C1 segment of cervical spinal cord (tissue), 14 donors: ENCODE results near the gene RMDN2.

Experiments used
- DNase-seq, 14 donors: peaks; one replicate each; lab custom pipeline; 2025; lab: John Stamatoyannopoulos, UW

The RMDN2 gene, protein sequence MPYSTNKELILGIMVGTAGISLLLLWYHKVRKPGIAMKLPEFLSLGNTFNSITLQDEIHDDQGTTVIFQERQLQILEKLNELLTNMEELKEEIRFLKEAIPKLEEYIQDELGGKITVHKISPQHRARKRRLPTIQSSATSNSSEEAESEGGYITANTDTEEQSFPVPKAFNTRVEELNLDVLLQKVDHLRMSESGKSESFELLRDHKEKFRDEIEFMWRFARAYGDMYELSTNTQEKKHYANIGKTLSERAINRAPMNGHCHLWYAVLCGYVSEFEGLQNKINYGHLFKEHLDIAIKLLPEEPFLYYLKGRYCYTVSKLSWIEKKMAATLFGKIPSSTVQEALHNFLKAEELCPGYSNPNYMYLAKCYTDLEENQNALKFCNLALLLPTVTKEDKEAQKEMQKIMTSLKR

DNA sequence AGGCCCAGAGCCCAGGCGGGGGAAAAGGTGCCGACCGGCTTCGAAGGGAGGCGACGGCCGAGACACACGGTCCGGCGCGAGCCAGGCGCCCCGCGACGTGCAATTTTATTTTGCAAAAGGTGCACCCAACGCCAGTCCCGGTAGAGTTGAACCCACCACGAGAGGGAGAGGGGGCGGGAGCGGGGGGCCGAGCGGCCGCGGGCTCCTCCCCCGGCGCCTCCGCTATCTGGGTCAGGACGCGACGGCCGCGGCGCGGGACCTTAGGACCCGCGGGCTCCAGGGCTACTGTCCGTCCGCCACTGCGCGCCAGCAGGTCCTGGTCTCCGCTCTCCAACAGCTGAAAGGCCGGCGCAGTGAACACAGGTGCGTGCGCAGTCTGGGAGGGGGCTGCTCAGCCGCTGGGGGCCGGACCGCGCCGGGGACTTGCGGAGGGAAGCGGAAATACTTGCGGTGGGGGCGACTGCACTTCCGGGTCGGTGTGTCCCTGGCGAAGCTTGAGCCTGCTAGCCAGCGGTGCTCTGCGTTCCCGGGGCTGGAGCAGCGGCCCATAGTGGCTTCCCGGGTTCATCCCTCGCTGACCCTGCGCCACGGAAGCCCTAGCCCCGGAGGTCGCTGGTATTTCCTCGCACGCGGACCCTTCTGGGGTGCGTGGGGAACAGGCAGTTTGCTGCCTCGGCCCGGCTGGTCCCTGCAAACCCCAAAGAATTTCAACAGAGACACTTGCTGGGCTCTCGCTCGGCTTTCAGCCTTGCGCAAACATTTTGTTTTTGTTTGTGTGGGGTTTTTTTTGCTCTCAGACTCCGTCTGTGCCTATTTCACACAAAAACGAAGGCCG lies at the start of gene RMDN2:
TSS of gene RMDN2 (plus strand) at position 225 of the 835 bp plus-strand sequence. CDS start 3,991 bp downstream, outside the sequence.
- peak; percentile 44 to 90 (median 84) for DNase-seq

DNA sequence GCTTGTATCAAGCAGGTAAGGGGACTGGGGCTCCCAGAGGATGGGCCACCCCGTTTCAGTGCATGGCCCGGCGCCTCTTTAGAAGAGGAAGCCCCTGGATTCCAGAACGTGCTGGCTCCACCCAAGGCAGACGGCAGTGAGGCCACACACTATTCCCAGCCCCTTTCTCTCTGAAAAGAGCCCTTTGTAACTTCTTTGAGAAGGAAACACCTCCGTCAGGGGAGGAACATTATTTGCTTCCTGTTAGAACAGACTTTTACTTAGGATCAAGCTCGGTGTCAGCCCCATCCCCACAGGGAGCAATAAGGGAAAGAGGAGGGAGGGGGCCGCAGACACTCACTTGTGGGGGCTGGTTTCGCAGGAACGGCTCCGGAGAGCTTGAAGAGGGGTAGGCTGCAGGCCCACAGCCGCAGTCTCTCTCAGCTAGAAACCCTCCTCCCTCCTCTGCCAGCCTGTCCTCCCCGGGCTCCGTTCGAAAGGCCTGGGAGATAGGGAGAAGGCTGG lies 49.6 kb upstream of the RMDN2 start:
- no peak for DNase-seq

DNA sequence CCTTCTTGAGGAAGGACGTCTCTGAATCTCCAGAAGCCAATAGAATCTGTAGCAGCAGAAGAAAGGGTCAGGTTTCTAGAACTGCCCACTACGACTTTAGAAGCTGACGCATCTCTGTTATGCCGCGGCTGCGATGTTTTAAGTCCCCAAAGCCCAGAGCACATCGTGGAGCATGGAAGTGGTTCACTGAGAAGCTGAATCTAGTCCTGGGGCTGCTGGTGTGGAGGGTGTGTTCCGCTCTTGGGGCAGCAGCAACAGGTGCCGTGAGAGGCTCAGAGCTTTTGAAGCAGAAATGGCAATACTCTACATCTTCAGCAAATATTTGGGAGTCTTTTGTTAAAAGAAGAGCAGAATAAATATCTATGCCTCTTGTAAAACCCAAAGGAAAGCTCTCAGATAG lies 48.9 kb upstream of the RMDN2 start:
- no peak for DNase-seq

DNA sequence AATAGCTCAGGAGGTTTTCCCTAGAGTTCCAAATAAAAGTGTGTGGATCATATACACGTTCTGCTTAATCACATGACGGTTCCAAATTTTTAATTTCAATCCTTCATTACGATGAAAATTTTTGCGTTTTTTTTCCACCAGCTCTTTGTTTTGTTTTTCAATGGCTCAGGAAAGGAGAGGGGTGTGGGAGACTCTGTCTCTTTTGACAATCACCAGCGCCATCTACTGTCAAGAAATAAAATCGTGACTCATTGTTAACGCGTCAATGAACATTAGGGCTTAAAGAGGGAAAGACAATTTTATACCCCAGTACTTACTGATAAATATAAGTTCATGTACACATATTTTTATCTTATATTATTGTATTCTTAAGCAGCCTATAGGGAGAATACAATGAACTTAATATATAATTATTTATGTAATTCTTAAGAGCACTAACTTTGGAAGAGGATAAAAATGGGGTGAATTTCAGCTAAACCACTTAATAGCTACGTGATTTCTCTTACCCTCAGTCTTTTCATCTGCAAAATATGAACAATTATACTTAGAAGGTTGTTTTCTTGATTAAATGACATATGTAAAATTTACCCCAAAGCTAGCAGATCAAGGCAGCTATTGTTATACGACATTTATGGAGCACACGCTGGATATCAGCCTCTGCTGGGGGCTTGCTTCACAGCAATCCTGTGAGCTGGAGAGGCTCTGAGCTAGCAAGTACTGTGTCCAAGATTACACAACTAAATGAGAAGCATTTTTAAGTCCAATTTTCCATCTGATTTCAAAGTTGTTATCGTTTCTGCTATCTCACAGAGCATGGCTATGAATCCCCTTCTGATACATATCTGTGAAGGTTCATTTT lies 47.4 kb upstream of the RMDN2 start:
- peak in 1 of 14 donors; percentile 14 for DNase-seq

DNA sequence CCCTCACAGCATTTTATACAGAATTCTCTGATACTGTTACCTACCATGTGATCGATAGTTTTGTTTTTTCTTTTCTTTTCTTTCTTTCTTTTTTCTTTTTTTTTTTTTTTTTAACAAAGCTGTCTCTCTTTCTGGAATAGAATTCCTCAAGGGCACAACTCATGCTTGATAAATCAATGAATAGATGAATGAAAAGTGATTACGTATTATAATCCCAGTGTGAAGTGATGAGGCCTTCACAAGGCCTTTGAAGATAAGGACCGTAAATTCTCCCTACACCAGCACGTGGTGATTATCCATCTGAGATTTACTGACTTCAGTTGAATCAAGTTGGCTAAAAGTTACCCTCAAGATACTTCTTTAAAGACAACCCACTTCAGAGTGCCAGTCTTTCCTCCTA lies 46.6 kb upstream of the RMDN2 start:
- no peak for DNase-seq

DNA sequence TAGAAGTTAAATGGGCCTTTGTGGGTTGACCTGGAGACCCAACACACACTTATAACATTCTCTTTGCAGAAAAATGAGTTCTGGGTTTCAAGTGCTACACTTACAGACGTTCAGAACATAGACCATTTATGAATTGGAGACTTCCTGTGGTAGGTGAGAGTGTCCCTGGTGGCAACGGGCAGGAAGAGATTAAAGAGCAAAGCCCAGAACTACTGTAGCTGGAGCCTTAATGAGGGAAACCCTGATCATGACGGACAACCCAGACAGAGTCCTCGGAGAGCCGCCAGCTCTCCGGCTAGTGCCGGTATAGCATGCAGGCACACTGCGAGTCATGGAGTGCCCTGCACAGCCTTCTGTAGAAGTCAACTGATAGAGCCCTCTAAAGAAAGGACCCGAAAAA lies 44.5 kb upstream of the RMDN2 start:
- DNase-seq = no peak

DNA sequence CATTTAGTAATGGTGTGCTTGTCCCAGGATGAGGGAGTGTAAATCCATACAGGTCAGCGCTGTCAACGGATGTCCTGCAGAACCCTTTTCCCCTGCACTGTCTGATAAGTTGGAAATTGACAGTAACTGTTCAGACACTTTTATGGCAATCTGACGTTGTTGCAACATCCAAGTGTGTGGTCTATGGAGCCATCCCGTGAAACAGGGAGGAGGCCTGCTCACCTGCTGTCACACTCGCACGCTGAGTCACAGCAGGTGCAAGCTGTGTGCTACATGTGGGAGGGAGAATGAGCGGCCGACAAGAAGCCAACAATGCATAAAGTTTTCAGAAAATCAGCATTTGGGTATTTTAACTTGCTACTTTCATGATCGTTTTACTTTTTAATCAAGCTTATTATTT lies 43.7 kb upstream of the RMDN2 start:
- no peak for DNase-seq

DNA sequence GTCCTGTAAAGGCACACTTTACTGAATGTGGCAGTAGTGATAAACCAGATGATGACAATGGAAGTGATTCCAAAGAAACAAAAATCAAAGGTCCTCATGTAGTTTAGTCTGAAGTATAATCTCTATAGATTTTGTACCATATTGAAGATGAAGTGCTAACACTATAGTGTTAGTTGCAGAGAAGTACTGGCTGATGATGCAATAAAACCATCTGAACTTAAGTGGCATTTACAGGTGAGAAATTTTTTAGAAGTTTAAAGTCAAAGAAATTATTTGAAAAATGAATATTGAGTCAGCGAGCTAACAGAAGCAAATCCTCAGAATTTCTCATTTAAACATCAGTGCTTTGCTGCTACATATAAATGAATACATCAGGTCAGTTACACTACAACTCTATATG lies 43.1 kb upstream of the RMDN2 start:
- no peak for DNase-seq

DNA sequence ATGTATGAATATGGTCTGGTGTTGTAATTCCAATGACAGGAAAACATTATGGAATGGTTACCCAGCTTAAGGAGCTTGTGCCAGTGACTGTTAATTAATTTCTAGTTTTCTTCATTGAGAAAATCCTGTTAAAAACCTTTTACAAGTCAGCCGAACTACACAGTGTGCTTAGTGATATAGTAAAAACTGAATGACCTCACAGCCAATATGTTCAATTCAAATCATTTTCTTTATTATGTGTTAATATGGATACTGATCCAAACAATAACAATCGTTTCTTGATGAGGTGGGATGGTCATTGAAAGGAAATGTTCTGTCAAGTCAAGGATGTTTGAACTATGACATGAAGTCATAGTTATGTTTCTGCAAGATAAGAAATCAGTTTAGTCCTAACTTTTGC lies 41.6 kb upstream of the RMDN2 start:
- no peak for DNase-seq

DNA sequence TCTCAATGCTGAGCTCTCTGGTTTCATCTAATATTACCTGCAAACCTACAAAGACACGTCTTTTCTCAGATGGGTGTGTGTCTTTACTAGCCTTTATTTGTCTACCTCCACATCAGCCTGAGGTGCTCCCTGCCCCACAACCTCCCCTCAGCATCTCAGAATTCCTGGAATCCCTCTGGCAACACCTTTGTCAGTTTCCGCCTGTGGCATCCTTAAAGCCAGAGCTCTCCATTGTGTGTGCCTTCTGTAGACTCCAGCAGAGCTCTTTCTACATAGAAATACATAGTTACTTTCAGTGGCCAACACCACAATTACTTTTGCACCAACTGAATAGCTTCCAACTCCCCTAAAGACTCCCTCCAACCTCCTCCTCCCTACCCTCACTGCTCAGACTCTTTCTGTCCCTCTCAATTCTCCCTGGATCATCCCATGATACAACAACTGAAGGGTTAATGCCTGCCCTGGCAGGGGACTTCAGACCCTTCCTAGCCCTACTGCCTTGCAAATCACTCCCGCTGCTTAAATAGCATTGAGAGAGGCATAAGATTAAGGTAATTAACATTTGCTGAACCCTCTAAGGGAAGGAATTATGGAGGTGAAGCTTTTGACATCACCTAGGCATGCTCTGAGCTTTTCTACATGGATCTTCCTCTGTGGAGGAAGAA lies 39.6 kb upstream of the RMDN2 start:
- DNase-seq = no peak

DNA sequence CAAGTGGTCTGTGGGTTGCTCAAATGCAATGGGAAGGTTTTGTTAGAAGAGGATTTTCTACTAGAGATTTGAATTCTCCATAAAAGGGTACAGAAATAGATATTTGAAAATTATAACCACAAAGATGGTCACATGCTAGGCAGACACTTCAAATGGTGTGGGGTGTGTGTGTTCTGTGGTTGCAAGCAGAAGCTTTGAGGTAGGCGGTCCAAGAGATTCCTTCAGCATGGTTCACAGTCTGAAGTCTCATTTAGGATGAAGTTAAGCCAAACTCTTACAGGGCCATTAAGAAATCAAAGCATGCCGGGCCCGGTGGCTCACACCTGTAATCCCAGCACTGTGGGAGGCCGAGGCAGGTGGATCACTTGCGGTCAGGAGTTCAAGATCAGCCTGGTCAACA lies 38.3 kb upstream of the RMDN2 start:
- no peak for DNase-seq

DNA sequence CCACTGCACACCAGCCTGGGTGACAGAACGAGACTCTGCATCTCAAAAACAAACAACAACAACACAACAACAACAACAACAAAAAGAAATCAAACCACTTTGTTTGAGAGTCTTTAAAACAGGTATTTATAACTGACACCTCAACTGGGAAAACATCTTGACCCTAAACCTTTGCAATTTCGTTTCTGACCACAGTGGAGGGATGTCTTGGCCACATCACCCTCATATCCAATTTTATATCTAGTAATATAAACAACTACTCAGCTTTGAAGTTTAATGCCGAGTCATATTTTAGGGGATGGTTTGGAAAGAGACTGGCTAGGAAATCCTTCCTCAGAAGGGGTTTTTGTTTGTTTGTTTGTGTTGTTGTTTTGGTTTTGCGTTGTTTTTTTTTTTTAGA lies 37.8 kb upstream of the RMDN2 start:
- DNase-seq = no peak

DNA sequence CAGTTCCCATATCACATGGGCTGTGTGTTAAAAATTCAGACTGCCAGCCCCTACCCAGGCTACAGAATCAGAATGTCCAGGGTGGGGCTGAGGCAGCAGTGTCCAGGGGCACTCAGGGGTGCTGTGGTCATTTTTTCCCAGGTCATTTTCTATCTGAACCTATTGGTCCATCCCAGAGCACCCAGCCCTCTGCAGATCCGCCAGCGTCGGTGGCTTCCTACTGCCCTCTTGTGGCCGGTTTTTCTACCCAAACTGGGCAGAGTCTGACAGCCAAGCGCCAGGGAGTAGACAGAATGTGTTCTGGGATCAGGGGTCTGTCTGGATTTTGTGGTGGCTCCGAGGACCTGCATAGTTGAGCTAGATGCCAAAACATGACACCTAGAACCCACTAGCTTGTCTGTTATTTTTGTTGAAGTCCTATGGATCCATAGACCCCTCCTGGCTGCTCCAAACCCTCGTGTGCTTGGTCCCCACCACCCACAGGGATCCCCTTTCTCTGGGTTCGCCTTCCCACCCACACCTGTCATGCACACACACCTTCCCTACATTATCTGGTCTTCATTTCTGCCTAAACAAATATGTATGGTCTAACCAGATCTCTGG lies 34.1 kb upstream of the RMDN2 start:
- DNase-seq = peak in 9 of 14 donors; percentile 7 to 49 (median 17)

DNA sequence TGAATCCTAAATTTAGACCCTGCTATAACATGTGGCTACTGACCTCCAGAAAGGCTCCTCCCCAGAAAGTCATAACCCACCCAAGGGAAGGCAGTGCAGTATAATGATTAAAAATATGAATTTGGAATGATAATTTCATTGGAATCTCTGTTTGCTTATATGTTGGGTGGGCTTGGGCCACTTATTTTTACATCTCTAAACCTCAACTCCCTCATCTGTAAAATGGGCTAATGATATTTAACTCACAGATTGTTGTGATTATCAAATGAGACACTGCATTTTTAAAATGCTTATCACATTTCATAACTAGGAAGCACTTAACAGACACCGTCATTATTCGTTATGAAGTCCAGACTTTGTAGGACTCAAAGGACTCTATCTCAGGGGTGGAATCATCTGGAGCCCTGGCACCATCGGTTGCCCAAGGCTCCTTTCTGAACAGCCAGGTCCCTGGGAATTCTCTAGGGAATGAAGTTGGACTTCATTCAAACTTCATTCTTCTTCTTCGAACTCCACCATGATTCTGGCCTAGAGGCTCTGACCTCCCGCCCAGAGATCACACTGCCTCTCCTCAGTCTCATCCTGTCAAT lies 33.1 kb upstream of the RMDN2 start:
- no peak for DNase-seq

DNA sequence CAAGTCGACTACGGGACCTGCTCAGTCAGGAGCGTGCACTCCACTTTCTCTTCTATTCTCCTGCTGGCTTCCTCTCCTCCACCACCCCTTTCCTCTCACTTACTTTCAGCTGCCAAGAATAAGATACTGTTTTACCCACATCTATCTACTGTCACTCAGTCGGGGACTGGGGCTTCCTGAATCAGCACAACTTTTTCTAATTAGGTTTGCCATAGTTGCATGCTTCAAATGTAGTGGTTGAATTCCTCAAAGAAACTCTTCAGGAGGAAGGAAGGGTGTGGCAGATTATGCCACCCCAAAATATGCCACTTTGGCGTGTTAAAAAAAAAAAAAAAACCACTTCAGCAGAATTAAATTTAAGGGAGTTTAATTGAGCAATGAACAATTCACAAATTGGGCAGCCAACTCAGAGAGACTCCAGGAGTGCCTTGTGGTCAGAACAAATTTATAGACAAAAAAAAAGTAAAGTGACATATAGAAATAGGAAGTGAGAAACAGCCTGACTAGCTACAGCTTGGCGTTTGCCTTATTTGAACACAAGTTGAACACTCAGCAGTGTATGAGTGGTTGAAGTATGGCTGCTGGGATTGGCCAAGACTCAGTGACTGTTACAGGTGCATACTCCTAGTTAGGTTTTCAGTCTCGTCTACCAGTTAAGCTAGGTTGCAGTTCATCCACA lies 32.5 kb upstream of the RMDN2 start:
- DNase-seq = no peak

DNA sequence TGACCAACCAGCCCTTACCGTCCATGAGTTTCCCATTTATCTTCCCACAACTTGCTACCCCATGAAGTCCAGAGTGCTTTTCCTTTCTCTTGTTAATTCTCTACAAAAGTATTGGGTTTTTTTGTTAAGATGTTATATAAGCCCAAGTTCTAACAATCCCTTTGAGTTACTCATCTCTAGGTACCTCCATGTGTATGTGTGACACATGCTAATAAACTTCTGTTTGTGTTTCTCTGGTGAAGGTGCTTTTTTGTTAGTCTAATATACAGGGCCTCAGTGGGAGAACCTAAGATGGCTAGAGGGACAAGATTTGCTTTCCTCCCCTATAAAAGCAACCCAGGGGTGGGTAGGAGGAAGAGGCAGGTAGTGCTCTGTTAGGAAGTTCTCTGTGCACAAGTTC lies 31.8 kb upstream of the RMDN2 start:
- DNase-seq = no peak

DNA sequence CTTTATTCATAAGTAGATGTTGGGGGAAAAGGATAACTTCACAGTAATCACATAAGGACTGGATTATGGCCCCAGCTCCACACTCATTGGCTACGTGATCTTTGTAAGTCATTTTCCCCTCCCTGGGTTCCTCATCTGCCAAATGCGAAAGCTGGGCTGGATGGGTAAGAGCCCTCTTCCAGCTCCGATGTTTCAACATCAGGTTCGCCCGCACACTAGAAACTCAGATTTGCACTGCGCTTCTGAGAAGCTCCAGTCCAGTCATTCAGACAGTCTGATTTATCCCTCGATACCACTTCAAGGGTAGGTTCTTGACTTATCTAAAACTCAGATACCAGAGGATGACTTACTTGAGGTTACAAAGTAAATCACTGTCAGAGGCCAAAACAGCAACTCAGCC lies 31.0 kb upstream of the RMDN2 start:
- DNase-seq = no peak

DNA sequence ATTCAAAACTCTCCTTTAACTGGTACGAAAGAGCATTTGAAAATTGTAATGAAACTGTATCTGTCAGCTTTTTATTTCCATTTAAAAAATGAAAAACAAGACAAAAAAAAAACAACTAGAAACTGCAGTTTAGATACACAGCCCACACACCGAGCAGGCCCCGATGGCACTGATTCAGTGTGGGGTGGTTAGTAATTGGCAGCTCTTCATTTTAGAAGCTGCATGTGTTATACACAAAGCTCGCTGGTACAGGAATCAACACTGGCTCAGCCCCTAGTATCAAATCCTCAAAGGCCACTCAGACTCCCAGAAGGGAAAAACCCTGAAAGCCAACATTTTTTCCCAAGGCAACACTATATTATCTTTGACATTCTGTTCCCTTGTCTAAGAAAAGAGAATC lies 30.5 kb upstream of the RMDN2 start:
- DNase-seq = no peak

DNA sequence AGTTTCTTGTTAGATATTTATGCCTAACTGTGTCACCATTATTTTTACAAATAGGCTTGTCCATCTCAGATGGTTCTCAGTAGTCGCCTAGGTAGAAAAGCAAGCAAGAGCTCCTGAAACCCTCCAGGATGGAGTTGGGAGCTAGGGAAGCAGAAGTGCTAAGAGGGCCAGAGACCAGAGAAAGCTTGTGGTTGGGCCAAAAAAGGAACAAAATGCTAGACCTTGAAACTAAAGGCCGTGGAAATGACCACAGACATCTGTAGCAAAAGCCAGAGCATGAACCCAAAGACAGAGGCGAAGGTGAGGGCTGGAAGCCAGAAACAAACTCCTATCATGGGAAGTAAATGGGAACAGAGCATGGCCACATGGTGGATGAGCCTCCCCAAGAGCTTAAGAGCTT lies 29.9 kb upstream of the RMDN2 start:
- DNase-seq = peak in 1 of 14 donors; percentile 4

DNA sequence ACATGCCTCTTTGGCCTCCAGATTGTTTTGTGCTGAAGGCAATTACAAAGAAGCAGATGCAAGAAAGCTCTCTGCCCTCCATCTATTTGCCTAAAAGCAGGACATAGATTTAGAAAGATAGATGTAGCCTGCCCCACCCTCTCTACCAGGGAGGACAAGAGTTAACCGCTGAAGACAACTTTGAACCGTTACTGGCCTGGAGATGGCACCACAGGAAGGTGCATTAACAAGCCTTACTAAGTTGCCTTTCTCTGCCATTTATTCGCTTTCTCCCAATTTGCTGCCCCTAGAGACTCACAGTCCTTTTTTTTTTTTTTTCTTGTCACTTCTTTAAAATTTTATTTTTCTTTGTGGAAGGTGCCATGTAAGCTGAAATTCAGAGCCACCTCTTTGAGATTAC lies 28.8 kb upstream of the RMDN2 start:
- no peak for DNase-seq
